GM18499 (cell line): Measurements from ENCODE around the gene STARD5.

ENCODE experiments used
- ATAC-seq: cut with Tn5 transposase; IDR thresholded peaks from one replicate; pipeline ENCODE4 v1.9.1; 2021; ENCODE audit warnings: moderate number of reproducible peaks; ENCODE audit not compliant: insufficient read depth, unreplicated experiment

STARD5 gene

GRCh38 chr15:81297147-81297572 lies 26.8 kb downstream of the STARD5 start:
- no peak for ATAC-seq

GRCh38 chr15:81296673-81297072 lies 27.3 kb downstream of the STARD5 start:
- ATAC-seq, result peak; percentile 23

- no peak for ATAC-seq
These were observed 27.8 kb downstream of the STARD5 start for GRCh38 chr15:81296186-81296585.

GRCh38 chr15:81295486-81296121 lies 28.3 kb downstream of the STARD5 start:
- ATAC-seq, result no peak

- no peak for ATAC-seq
These were observed 29.4 kb downstream of the STARD5 start for GRCh38 chr15:81294516-81294880.

- ATAC-seq, result peak; percentile 56
These were observed 30.0 kb downstream of the STARD5 start for GRCh38 chr15:81293728-81294515.

GRCh38 chr15:81292523-81293001 lies 31.4 kb downstream of the STARD5 start:
- peak; percentile 21 for ATAC-seq

GRCh38 chr15:81291916-81292522 lies 31.9 kb downstream of the STARD5 start:
- no peak for ATAC-seq

GRCh38 chr15:81289910-81290309 lies 34.0 kb downstream of the STARD5 start:
- no peak for ATAC-seq

- no peak for ATAC-seq
These were observed 35.3 kb downstream of the STARD5 start for GRCh38 chr15:81288616-81289015.

GRCh38 chr15:81288040-81288439 lies 35.9 kb downstream of the STARD5 start:
- ATAC-seq, result no peak

GRCh38 chr15:81286621-81287121 lies 37.3 kb downstream of the STARD5 start:
- ATAC-seq, result no peak

GRCh38 chr15:81285461-81285860 lies 38.5 kb downstream of the STARD5 start:
- ATAC-seq, result no peak

- ATAC-seq, result no peak
These were observed 39.5 kb downstream of the STARD5 start for GRCh38 chr15:81284256-81285031.

GRCh38 chr15:81282911-81283310 lies 41.0 kb downstream of the STARD5 start:
- ATAC-seq, result no peak

GRCh38 chr15:81282606-81282895 lies 41.4 kb downstream of the STARD5 start:
- no peak for ATAC-seq

GRCh38 chr15:81281766-81282605 lies 42.0 kb downstream of the STARD5 start:
- ATAC-seq, result no peak

- ATAC-seq, result no peak
These were observed 42.5 kb downstream of the STARD5 start for GRCh38 chr15:81281456-81281735.

- ATAC-seq, result no peak
These were observed 43.1 kb downstream of the STARD5 start for GRCh38 chr15:81280696-81281455.
